ENCODE results near the gene SLC25A11. TPM values are rescaled to one million over a fixed set of nuclear protein-coding genes. Genes with fewer than 3 reads are reported as not detected.
A peak's percentile ranks its signal among the peaks of the same experiment; 100 is the strongest.

The SLC25A11 gene
- total and polyA plus RNA-seq, 4 donors = 28.5 to 54.1 (median 46.0) TPM

- Histone ChIP-seq H3K9me3 (ENCODE audit: control insufficient read depth in 4 of 4, low read length in 3 of 4) (no peaks in the 10 kb centered on the region), H3K27ac (ENCODE audit: low read depth in 1 of 2, low read length in 2 of 2) (peak overlapping the region; percentile 35 to 39), H3K4me3 (ENCODE audit: low read depth in 1 of 3, low read length in 3 of 3) (no peak overlapping the region), H3K27me3 (ENCODE audit: control insufficient read depth in 4 of 4, insufficient read depth in 4 of 4, low read length in 3 of 4) (no peaks in the 10 kb centered on the region), H3K36me3 (ENCODE audit: control insufficient read depth in 4 of 4, insufficient read depth in 3 of 4, low read depth in 1 of 4, low read length in 3 of 4) (no peaks in the 10 kb centered on the region), H3K9ac (ENCODE audit: low read depth in 1 of 2, low read length in 2 of 2) (peak overlapping the region in 1 of 2 donors; percentile 15), H3K4me1 (ENCODE audit: control insufficient read depth in 4 of 4, insufficient read depth in 4 of 4, low read length in 3 of 4) (peaks cover 5 to 24% (median 16%) of the 10 kb centered on the region in 4 donors)
- DNase-seq (ENCODE audit: low spot score) = peak; percentile 77
- 7% methylated on average over 20 of the region's 20 CpGs for WGBS
- TF ChIP-seq ZBTB33 (IDR thresholded peaks at IDR 0.05) = peak; percentile 58
- peak; percentile 79 for TF ChIP-seq YY1 (IDR thresholded peaks at IDR 0.05)
- TF ChIP-seq SP1 (IDR thresholded peaks at IDR 0.05) = peak; percentile 75
- peak; percentile 55 for TF ChIP-seq MAX (IDR thresholded peaks at IDR 0.05)
- TF ChIP-seq RAD21 (IDR thresholded peaks at IDR 0.05) = peak; percentile 96 to 97
- no peak for TF ChIP-seq TAF1 (conservative IDR thresholded peaks at IDR 0.05)
- TF ChIP-seq JUND (IDR thresholded peaks at IDR 0.05) = peak in 1 of 2 donors; percentile 30
- peak; percentile 28 for TF ChIP-seq FOXA1 (IDR thresholded peaks at IDR 0.05)
- no peak for TF ChIP-seq ATF3 (IDR thresholded peaks at IDR 0.05)
- peak; percentile 52 to 54 for TF ChIP-seq HNF4A (conservative IDR thresholded peaks at IDR 0.05)
- peak; percentile 65 for TF ChIP-seq REST (IDR thresholded peaks at IDR 0.05)
- TF ChIP-seq NR2F2 (IDR thresholded peaks at IDR 0.05) = peak; percentile 80
- TF ChIP-seq FOXA2 (IDR thresholded peaks at IDR 0.05) = peak; percentile 53
- peak; percentile 98 for TF ChIP-seq CTCF (IDR thresholded peaks at IDR 0.05; ENCODE audit: low read depth, low read length, missing input control)
- no peak for TF ChIP-seq HNF4G (IDR thresholded peaks at IDR 0.05)
- TF ChIP-seq RXRA (IDR thresholded peaks at IDR 0.05) = peak; percentile 69 to 75
- TF ChIP-seq EGR1 (IDR thresholded peaks at IDR 0.05; ENCODE audit: low read depth in 2 of 2) = no peak
- peak in 1 of 2 donors; percentile 30 for TF ChIP-seq GABPA (IDR thresholded peaks at IDR 0.05 in 1 of 2, conservative IDR thresholded peaks at IDR 0.05 in 1 of 2)
Measured at GRCh38 chr17:4908711-4909496, 30.9 kb downstream of the SLC25A11 start.

All from liver (tissue), 9 donors.